BJ (cell line): ENCODE data around the gene LYPD8. TPM values are rescaled to one million over a fixed set of nuclear protein-coding genes. Genes with fewer than 3 reads are reported as not detected.

ENCODE experiments used
- CTCF ChIA-PET: fragments of 350-600 bp; formaldehyde crosslinking; extraction: SDS; loops from one replicate; lab custom pipeline; 2021; ENCODE audit warnings: antibody characterized with exemption, inconsistent platforms; lab: Yijun Ruan, JAX
- POLR2A ChIA-PET: fragments of 300-600 bp; sonication (Branson Sonifier 250); formaldehyde crosslinking; extraction: SDS; loops from one replicate; lab custom pipeline; 2021; ENCODE audit warnings: antibody characterized with exemption; lab: Charles Lee
- DNase-seq: peaks from one replicate; pipeline ENCODE4 v3.0.0-alpha.2; 2011; ENCODE audit warnings: low read depth
- H3K27me3 ChIP-seq: 2 replicates; pipeline ENCODE4 v1.6.0; 2011; ENCODE audit warnings: low read length; ENCODE audit not compliant: control insufficient read depth, insufficient read depth
- H3K36me3 ChIP-seq: 2 replicates; pipeline ENCODE4 v1.5.1; 2011; ENCODE audit warnings: low read length; ENCODE audit not compliant: control insufficient read depth, insufficient read depth
- H3K4me3 ChIP-seq: 2 replicates; pipeline ENCODE4 v1.5.1; 2011; ENCODE audit warnings: low read depth, mild to moderate bottlenecking, control low read depth, low read length
- CTCF ChIP-seq: IDR thresholded peaks from 2 replicates; pipeline ENCODE4 v1.5.1; 2011; ENCODE audit warnings: low read depth, mild to moderate bottlenecking, control low read depth, inconsistent platforms, low read length, moderate library complexity; ENCODE audit not compliant: insufficient read depth
- polyA plus RNA-seq: library from polyadenylated mRNA; depleted of rRNA; stranded (reverse); fragments of >200 nt; gene quantifications from 2 replicates; pipeline ENCODE4 v1.2.3, GENCODE V29; 2011

Gene LYPD8
- polyA plus RNA-seq, 1 experiment = not detected

- TF ChIP-seq CTCF = no peak
- DNase-seq = no peak
- POLR2A ChIA-PET = no interaction called here
- Histone ChIP-seq H3K4me3 (no peak overlapping the region), H3K36me3 (no peaks in the 10 kb centered on the region), H3K27me3 (no peaks in the 10 kb centered on the region)
- CTCF ChIA-PET = no interaction called here
Observed at GRCh38 chr1:248753029-248753594, 2.4 kb downstream of the LYPD8 start.

- H3K4me3 ChIP-seq = no peak overlapping the region
- H3K27me3 ChIP-seq = no peaks in the 10 kb centered on the region
- CTCF ChIA-PET = no interaction called here
- no peaks in the 10 kb centered on the region for H3K36me3 ChIP-seq
- no peak for TF ChIP-seq CTCF
- no peak for DNase-seq
- POLR2A ChIA-PET = no interaction called here
Observed at GRCh38 chr1:248752161-248753028, 3.2 kb downstream of the LYPD8 start.

GRCh38 chr1:248751635-248752034, 3.9 kb downstream of the LYPD8 start:
- Histone ChIP-seq H3K36me3 (no peaks in the 10 kb centered on the region), H3K4me3 (no peak overlapping the region), H3K27me3 (no peaks in the 10 kb centered on the region)
- ChIA-PET CTCF (no interaction called here), POLR2A (no interaction called here)
- no peak for DNase-seq
- no peak for TF ChIP-seq CTCF

GRCh38 chr1:248751142-248751541, 4.4 kb downstream of the LYPD8 start:
- no peak for DNase-seq
- H3K27me3 ChIP-seq = no peaks in the 10 kb centered on the region
- ChIA-PET CTCF (no interaction called here), POLR2A (no interaction called here)
- TF ChIP-seq CTCF = no peak
- no peak overlapping the region for H3K4me3 ChIP-seq
- H3K36me3 ChIP-seq = no peaks in the 10 kb centered on the region

GRCh38 chr1:248750496-248750895, 5.1 kb downstream of the LYPD8 start:
- DNase-seq = no peak
- TF ChIP-seq CTCF = no peak
- Histone ChIP-seq H3K27me3 (no peaks in the 10 kb centered on the region), H3K36me3 (no peaks in the 10 kb centered on the region), H3K4me3 (no peak overlapping the region)
- POLR2A ChIA-PET = no interaction called here
- CTCF ChIA-PET = no interaction called here
